ENCODE results near the gene TUBA4A. TPM values are rescaled to one million over a fixed set of nuclear protein-coding genes. Genes with fewer than 3 reads are reported as not detected.

The TUBA4A gene
- total and polyA plus RNA-seq, 10 of the 15 experiments (the other 5 are each of a cell fraction or from before 2014, with no cell fraction given): 58.2 to 325 (median 134) TPM

DNA sequence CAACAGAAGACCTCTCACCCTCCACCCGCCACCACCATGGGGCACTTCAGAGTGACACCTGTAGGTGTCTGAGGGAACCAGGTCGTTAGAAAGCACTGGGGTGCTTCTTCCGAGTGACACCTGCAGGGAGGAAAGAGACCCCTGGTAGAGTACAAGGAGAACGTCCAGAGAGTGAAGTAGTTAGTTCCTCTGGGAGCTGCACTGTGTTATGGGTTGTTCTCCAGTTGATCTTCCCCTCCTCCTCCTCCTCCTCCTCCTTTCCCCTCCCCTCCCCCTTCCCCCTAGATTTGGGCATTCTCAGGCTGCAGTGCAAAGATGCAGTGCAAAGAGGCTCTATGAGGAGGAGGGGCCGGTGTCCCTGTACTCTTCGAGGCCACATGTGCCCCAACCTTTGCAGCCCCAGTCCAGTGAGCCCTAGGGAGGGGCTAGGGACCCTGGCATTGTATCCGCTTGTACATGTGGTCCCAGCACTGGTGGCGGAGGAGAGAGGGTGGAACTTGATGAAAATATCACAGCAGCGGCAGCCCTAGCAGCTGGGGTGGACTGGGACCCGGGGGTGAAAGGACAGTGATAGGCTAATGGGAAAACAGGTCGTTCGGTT is 26.3 kb upstream of the TUBA4A start:
- Histone ChIP-seq H3K9me3 (replicated peaks; ENCODE audit: control insufficient read depth, insufficient read depth, low read length) (no peaks in the 10 kb centered on the region), H3K4me3 (peak overlapping the region; percentile 66), H3K27me3 (replicated peaks in 1 of 2; ENCODE audit: control insufficient read depth in 2 of 2, insufficient read depth in 2 of 2, low read length in 1 of 2) (no peaks in the 10 kb centered on the region), H2AFZ (ENCODE audit: control insufficient read depth, low read depth, low read length) (peak overlapping the region; percentile 69), H3K4me2 (ENCODE audit: control insufficient read depth, insufficient read depth) (peak overlapping the region; percentile 95), H3K27ac (ENCODE audit: control insufficient read depth, insufficient read depth) (peak overlapping the region; percentile 66), H3K79me2 (ENCODE audit: control insufficient read depth, insufficient read depth, low read length) (peaks cover 6% of the 10 kb centered on the region), H4K20me1 (ENCODE audit: control insufficient read depth, insufficient read depth) (no peaks in the 10 kb centered on the region), H3K9ac (ENCODE audit: control insufficient read depth, insufficient read depth, low read length) (peak overlapping the region; percentile 73), H3K36me3 (ENCODE audit: control insufficient read depth in 2 of 2, insufficient read depth in 2 of 2, low read length in 1 of 2) (no peaks in the 10 kb centered on the region; a peak in 1 of 4 replicates), H3K4me1 (ENCODE audit: control insufficient read depth, insufficient read depth, low read length) (peaks cover 26% of the 10 kb centered on the region)
- no peak for ATAC-seq
- peak; percentile 38 for DNase-seq (ENCODE audit: low read depth, low spot score)
- 44% methylated on average over 12 of the region's 12 CpGs for WGBS (ENCODE audit: insufficient coverage, insufficient replicate concordance, low lambda C conversion rate, missing lambda C conversion rate)
- BruUV-seq (replicated peaks): no TSS peak
- peak; percentile 41 for FAIRE-seq
- RAD21 ChIA-PET (ENCODE audit: unreplicated experiment): interaction anchor here (1.1 to 5.9 kb wide), 8 partner anchors 13 to 121 kb away, joined by 3 to 78 read pairs (median 16); partner anchors contain the start of genes CNPPD1, GLB1L, STK16 and TUBA4A
- intact Hi-C loops (cut with micrococcal nuclease; ENCODE audit: unreplicated experiment): loop anchor here (1.0 to 5.0 kb wide), 7 partner anchors 15 to 317 kb away; partner anchors contain the start of genes ANKZF1, ATG9A, CNPPD1 and NHEJ1
- POLR2A ChIA-PET: interaction anchor here (0.9 to 7.0 kb wide), 8 partner anchors 8 to 108 kb away, joined by 3 to 160 read pairs (median 15); partner anchors contain the start of genes ANKZF1, ATG9A, CNPPD1 and DNPEP
- in situ Hi-C loops (cut with MboI): no loop called here
- CTCF ChIA-PET: interaction anchor here (0.7 to 13.5 kb wide), 14 partner anchors 13 to 121 kb away, joined by 3 to 257 read pairs (median 5); partner anchors contain the start of genes GLB1L, SLC23A3, STK16 and TUBA4A
- SMC1A ChIA-PET (ENCODE audit: uncharacterized antibody, unreplicated experiment): interaction anchor here (2.5 to 8.8 kb wide), 3 partner anchors 13 to 104 kb away, joined by 11 to 98 read pairs (median 96); partner anchors contain the start of genes CNPPD1, TUBA4A and TUBA4B
- TF ChIP-seq RAD21 (IDR thresholded peaks at IDR 0.05; ENCODE audit: insufficient read depth, low read depth, low read length) (peak; percentile 13; the same call in 1 of the 2 replicates), ASH2L (IDR thresholded peaks at IDR 0.05; ENCODE audit: borderline replicate concordance, low read depth) (no peak), SMAD1 (IDR thresholded peaks at IDR 0.05; ENCODE audit: low read depth, partially characterized antibody) (peak; percentile 37), NBN (IDR thresholded peaks at IDR 0.05) (peak; percentile 81), HDGF (IDR thresholded peaks at IDR 0.05) (no peak), MTA2 (IDR thresholded peaks at IDR 0.05; ENCODE audit: low read depth) (peak; percentile 32), CTCF (IDR thresholded peaks at IDR 0.05 in 2 of 3, conservative IDR thresholded peaks at IDR 0.05 in 1 of 3; ENCODE audit: control insufficient read depth in 2 of 3, extremely low read depth in 1 of 3, insufficient read depth in 1 of 3, low read depth in 3 of 3, low read length in 3 of 3) (peak in 1 of 3 experiments; percentile 25; a peak in 3 of 6 replicates), WRNIP1 (IDR thresholded peaks at IDR 0.05; ENCODE audit: borderline replicate concordance, low read depth, low read length) (0 out of 2 replicates have a peak, but pooled peaks have one; percentile 52), IRF4 (IDR thresholded peaks at IDR 0.05; ENCODE audit: low read depth, low read length) (no peak), KAT2A (conservative IDR thresholded peaks at IDR 0.05; ENCODE audit: control insufficient read depth, low read depth, low read length) (no peak), MEF2B (IDR thresholded peaks at IDR 0.05; ENCODE audit: partially characterized antibody, poor library complexity, severe bottlenecking) (no peak), YBX1 (IDR thresholded peaks at IDR 0.05) (no peak), ATF7 (IDR thresholded peaks at IDR 0.05; ENCODE audit: low read depth) (peak; percentile 16; the same call in 1 of the 2 replicates), MLLT1 (IDR thresholded peaks at IDR 0.05) (peak; percentile 56)
- TF ChIP-seq, protein P1, sequence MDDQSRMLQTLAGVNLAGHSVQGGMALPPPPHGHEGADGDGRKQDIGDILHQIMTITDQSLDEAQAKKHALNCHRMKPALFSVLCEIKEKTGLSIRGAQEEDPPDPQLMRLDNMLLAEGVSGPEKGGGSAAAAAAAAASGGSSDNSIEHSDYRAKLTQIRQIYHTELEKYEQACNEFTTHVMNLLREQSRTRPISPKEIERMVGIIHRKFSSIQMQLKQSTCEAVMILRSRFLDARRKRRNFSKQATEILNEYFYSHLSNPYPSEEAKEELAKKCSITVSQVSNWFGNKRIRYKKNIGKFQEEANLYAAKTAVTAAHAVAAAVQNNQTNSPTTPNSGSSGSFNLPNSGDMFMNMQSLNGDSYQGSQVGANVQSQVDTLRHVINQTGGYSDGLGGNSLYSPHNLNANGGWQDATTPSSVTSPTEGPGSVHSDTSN (IDR thresholded peaks at IDR 0.05; ENCODE audit: insufficient replicate concordance, low read depth, low read length): peak; percentile 44
- TF ChIP-seq, protein P2, sequence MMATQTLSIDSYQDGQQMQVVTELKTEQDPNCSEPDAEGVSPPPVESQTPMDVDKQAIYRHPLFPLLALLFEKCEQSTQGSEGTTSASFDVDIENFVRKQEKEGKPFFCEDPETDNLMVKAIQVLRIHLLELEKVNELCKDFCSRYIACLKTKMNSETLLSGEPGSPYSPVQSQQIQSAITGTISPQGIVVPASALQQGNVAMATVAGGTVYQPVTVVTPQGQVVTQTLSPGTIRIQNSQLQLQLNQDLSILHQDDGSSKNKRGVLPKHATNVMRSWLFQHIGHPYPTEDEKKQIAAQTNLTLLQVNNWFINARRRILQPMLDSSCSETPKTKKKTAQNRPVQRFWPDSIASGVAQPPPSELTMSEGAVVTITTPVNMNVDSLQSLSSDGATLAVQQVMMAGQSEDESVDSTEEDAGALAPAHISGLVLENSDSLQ (IDR thresholded peaks at IDR 0.05): peak; percentile 89

All from GM12878 (cell line).